Activated B cell treated with CpG ODN at 0.5 μM for 24 hours (primary cell): ENCODE results near the gene VDAC2. TPM values are rescaled to one million over a fixed set of nuclear protein-coding genes. Genes with fewer than 3 reads are reported as not detected.

ENCODE experiments used
- ATAC-seq: fragments of 200-7000 bp; cut with Tn5 transposase; one replicate; pipeline ENCODE4 v1.10.0; 2021; ENCODE audit warnings: low read depth, mild to moderate bottlenecking, moderate library complexity
- CTCF ChIA-PET: fragments of 350-600 bp; sonication (Branson Sonifier 250); formaldehyde crosslinking; loops from one replicate; lab custom pipeline; 2021; ENCODE audit warnings: antibody characterized with exemption; lab: Charles Lee
- POLR2A ChIA-PET: fragments of 350-600 bp; sonication (Branson Sonifier 250); formaldehyde crosslinking; loops from one replicate; lab custom pipeline; 2021; ENCODE audit warnings: antibody characterized with exemption; lab: Charles Lee
- DNase-seq: peaks from one replicate; pipeline ENCODE4 v3.0.0; 2022
- H3K27ac Mint-ChIP-seq: one replicate; pipeline ENCODE4 v1.8.0; 2020; ENCODE audit warnings: mixed read lengths
- H3K27me3 Mint-ChIP-seq: one replicate; pipeline ENCODE4 v1.8.0; 2021; ENCODE audit warnings: mixed read lengths
- H3K36me3 Mint-ChIP-seq: one replicate; pipeline ENCODE4 v1.8.0; 2021; ENCODE audit warnings: low read depth, mixed read lengths
- H3K4me1 Mint-ChIP-seq: one replicate; pipeline ENCODE4 v1.8.0; 2021; ENCODE audit warnings: mixed read lengths
- H3K4me3 Mint-ChIP-seq: one replicate; pipeline ENCODE4 v1.8.0; 2020; ENCODE audit warnings: mild to moderate bottlenecking, mixed read lengths
- H3K9me3 Mint-ChIP-seq: one replicate; pipeline ENCODE4 v1.8.0; 2020; ENCODE audit warnings: mixed read lengths
- intact Hi-C: fragments of 100-400 bp; cut with micrococcal nuclease; formaldehyde crosslinking; loops from one replicate; pipeline ENCODE4 v1.15.1; 2024
- total RNA-seq: library from RNA; stranded (reverse); gene quantifications from 2 replicates; pipeline ENCODE4 v1.2.3, GENCODE V29; 2022
- TF ChIP-seq, protein P1 (sequence below): fragments of 200-600 bp; IDR thresholded peaks from one replicate; pipeline ENCODE4 v1.8.0; 2022; ENCODE audit warnings: antibody characterized with exemption, mild to moderate bottlenecking

VDAC2 gene
- total RNA-seq, 1 donor from 2014 or later: 104 TPM

- ATAC-seq (no peak), DNase-seq (no peak)
- Mint-ChIP-seq H3K4me1 (no peaks in the 10 kb centered on the region), H3K27me3 (peaks cover 4% of the 10 kb centered on the region), H3K27ac (no peak overlapping the region), H3K36me3 (no peaks in the 10 kb centered on the region), H3K4me3 (no peak overlapping the region), H3K9me3 (no peaks in the 10 kb centered on the region)
- intact Hi-C loops: no loop called here
- ChIA-PET CTCF (no interaction called here), POLR2A (no interaction called here)
- TF ChIP-seq, protein P1, sequence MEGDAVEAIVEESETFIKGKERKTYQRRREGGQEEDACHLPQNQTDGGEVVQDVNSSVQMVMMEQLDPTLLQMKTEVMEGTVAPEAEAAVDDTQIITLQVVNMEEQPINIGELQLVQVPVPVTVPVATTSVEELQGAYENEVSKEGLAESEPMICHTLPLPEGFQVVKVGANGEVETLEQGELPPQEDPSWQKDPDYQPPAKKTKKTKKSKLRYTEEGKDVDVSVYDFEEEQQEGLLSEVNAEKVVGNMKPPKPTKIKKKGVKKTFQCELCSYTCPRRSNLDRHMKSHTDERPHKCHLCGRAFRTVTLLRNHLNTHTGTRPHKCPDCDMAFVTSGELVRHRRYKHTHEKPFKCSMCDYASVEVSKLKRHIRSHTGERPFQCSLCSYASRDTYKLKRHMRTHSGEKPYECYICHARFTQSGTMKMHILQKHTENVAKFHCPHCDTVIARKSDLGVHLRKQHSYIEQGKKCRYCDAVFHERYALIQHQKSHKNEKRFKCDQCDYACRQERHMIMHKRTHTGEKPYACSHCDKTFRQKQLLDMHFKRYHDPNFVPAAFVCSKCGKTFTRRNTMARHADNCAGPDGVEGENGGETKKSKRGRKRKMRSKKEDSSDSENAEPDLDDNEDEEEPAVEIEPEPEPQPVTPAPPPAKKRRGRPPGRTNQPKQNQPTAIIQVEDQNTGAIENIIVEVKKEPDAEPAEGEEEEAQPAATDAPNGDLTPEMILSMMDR: no peak
These were observed 59.0 kb downstream of the VDAC2 start for GRCh38 chr10:75269605-75270004.

DNA sequence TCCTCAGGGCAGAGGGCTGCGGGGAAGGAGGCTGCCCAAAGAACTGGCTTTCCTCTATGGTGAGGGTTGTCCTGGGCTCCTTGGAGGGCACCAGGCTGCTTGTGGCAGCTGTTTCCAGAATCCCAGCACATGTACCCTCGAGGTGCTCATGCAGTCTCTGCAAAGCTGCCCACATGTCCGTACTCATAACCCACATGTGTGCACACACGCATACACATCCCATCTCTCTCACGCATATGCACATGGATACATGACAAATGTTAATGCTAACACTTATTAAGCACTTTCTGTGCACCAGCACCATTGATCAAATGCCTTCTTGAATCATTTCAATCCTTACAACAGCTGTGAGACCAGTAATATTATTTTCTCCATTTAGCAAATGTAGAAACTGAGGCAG is 61.5 kb downstream of the VDAC2 start:
- Mint-ChIP-seq H3K4me1 (no peaks in the 10 kb centered on the region), H3K4me3 (no peak overlapping the region), H3K27me3 (peaks cover 14% of the 10 kb centered on the region), H3K36me3 (no peaks in the 10 kb centered on the region), H3K27ac (no peak overlapping the region), H3K9me3 (no peaks in the 10 kb centered on the region)
- TF ChIP-seq, protein P1: no peak
- intact Hi-C loops: no loop called here
- POLR2A ChIA-PET: no interaction called here
- CTCF ChIA-PET: no interaction called here
- DNase-seq (no peak), ATAC-seq (no peak)

DNA sequence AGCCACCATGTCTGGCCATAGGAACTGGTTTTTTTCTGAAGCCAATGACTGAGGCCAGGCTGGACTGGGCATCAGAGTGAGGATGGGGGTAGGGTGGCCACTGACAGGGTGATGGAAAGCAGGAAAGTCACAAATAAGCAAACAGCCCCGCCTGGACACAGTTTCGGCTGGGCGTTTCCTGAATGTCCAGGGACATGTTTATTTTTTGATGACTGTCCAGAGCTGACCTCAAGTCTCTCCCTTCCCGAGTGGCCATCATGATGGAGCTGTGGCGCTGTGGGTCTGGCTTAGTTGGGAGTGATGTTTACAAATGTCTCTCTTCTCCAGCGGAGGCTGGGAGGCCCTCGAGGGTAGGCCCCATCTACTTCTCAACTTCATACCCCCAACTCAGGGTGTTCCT is 62.3 kb downstream of the VDAC2 start:
- Mint-ChIP-seq H3K36me3 (no peaks in the 10 kb centered on the region), H3K4me3 (no peak overlapping the region), H3K4me1 (no peaks in the 10 kb centered on the region), H3K27me3 (peaks cover 14% of the 10 kb centered on the region), H3K9me3 (no peaks in the 10 kb centered on the region), H3K27ac (no peak overlapping the region)
- TF ChIP-seq, protein P1: no peak
- POLR2A ChIA-PET: no interaction called here
- DNase-seq: no peak
- intact Hi-C loops: no loop called here
- CTCF ChIA-PET: no interaction called here
- no peak for ATAC-seq

- Mint-ChIP-seq H3K9me3 (no peaks in the 10 kb centered on the region), H3K27me3 (peaks cover 30% of the 10 kb centered on the region), H3K27ac (no peak overlapping the region), H3K36me3 (no peaks in the 10 kb centered on the region), H3K4me1 (no peaks in the 10 kb centered on the region), H3K4me3 (no peak overlapping the region)
- no peak for ATAC-seq
- ChIA-PET CTCF (no interaction called here), POLR2A (no interaction called here)
- intact Hi-C loops: no loop called here
- TF ChIP-seq, protein P1: no peak
- DNase-seq: no peak
These were observed 65.7 kb downstream of the VDAC2 start for GRCh38 chr10:75276069-75276872.

GRCh38 chr10:75280236-75280635 is 69.6 kb downstream of the VDAC2 start:
- no peak overlapping the region for H3K4me3 Mint-ChIP-seq

More at GRCh38 chr10:75280236-75280635, 69.6 kb downstream of the VDAC2 start:
- ATAC-seq (no peak), DNase-seq (no peak)
- no peaks in the 10 kb centered on the region for H3K9me3 Mint-ChIP-seq
- intact Hi-C loops: no loop called here
- H3K27me3 Mint-ChIP-seq: peaks cover 44% of the 10 kb centered on the region
- no peaks in the 10 kb centered on the region for H3K4me1 Mint-ChIP-seq
- no peaks in the 10 kb centered on the region for H3K36me3 Mint-ChIP-seq
- ChIA-PET CTCF (no interaction called here), POLR2A (no interaction called here)
- H3K27ac Mint-ChIP-seq: no peak overlapping the region
- TF ChIP-seq, protein P1: no peak

Other genes starting within 250 kb of the VDAC2 start
- gene SAMD8, start 99.1 kb upstream of the VDAC2 start, total RNA-seq: 25.8 and 29.1 TPM in 2 replicates
- gene COMTD1, start 25.2 kb downstream of the VDAC2 start, total RNA-seq: 13.2 and 15.4 TPM in 2 replicates
- not detected in 2 replicates for gene ZNF503, start 191.0 kb downstream of the VDAC2 start, total RNA-seq
- gene LRMDA, start 220.8 kb downstream of the VDAC2 start, total RNA-seq: not detected in 2 replicates